HG02943 (cell line): ENCODE data around the gene CAMK2D.
"Not testable (repeated sequence)": the region's sequence is repeated elsewhere in the genome, so short reads cannot be mapped to it uniquely, and the experiment has no call there.

Experiments used
- ATAC-seq: cut with Tn5 transposase; IDR thresholded peaks from one replicate; pipeline ENCODE4 v1.9.1; 2021; ENCODE audit warnings: mild to moderate bottlenecking, low read depth, moderate library complexity; ENCODE audit not compliant: unreplicated experiment

The CAMK2D gene

DNA sequence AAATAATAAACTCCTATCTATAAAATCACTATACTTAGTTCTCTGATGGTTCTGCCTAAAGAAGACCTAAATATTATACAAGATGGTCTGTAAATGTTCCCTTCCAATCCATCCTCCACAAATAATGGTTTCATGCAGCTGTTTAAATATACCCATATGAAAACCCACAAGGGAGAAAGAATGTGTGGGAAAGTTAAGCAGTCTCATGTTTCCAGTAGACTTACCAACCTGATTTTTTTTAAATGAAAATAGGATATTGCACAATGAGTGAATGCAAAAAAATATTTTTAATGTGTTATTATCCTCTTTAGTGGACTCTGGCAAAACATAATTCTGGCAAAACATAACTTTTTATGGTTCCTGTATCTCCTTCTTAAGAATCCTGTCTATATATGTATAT lies 23.3 kb downstream of the CAMK2D start:
- ATAC-seq: no peak

- ATAC-seq: no peak
Observed at GRCh38 chr4:113733685-113734084, 27.9 kb downstream of the CAMK2D start.

DNA sequence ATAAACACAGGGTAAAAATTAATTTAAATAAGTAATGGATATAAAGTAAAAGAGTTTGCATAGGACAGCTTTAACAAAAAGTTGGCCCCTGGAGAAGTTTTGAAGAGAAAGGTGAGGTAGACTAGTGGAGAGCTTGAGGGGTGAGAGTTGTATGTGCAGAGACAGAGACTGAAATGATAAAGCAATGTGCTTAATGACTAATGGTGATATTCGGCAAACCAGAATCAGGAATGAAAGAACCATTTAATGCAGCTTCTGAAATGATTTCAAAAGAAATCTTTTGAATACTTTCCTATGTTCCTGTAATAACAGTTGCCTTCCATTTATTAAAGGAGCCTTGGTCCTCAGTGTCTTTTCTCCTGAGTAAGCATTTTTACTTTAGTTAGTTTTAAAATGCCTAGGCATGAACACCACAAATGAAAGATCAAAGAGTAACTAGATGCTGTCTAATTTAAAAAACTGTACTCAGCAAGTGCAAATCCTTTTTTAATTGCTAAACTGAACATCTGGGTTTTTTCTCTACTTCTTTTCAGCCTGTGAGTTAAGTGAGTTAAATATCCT lies 28.5 kb downstream of the CAMK2D start:
- no peak for ATAC-seq

DNA sequence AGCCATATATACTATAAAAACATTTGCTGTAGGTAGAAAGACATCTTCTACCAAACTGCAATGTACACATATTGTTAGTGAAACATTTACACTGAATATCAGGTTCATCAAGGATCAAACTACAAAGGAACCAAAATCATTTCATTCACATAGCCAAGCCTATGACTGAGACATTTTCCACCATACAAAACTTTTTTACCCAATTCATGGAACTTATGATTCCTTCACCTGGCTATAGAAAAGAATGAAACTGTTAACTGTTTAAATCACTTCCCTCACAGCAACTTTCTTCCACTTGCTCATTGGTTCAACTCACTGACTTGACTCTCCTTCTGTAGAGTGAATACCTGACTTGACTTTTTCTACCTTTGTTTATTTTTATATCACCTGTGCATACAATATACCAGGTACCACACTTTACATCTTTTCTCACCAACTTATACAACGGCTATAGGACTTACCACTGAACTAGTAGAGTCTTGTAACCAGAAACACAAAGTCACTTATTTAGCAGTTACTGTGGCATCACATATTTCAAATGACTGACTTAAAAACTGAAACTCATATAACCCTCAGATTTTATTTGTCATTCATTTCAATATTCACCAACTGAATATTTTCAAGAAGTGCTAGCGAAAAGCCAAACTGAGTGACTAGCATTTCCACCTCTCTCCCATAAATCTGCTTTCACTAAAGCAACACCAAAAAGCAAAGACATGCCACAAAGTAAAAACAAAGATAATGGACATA lies 30.9 kb downstream of the CAMK2D start:
- no peak for ATAC-seq

DNA sequence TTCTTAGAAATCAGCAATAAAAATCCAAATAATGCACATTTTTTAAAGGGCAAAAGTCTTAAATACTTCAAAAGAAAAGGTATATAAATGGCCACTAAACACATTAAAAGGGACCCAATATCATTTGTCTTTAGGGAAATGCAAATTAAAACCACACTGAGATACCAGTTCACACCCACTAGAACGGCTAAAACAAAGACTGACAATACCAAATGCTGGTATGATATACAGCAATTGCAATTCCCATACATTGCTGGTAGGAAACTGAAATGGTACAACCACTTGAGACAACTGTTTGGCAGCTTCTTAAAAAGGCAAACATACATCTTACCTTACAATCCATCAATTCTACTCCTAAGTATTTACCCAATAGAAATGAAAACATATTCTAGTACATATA lies 33.7 kb downstream of the CAMK2D start:
- no peak for ATAC-seq

- ATAC-seq: no peak
Observed at GRCh38 chr4:113725963-113726362, 35.6 kb downstream of the CAMK2D start.

- ATAC-seq: no peak
Observed at GRCh38 chr4:113718252-113718651, 43.3 kb downstream of the CAMK2D start.

DNA sequence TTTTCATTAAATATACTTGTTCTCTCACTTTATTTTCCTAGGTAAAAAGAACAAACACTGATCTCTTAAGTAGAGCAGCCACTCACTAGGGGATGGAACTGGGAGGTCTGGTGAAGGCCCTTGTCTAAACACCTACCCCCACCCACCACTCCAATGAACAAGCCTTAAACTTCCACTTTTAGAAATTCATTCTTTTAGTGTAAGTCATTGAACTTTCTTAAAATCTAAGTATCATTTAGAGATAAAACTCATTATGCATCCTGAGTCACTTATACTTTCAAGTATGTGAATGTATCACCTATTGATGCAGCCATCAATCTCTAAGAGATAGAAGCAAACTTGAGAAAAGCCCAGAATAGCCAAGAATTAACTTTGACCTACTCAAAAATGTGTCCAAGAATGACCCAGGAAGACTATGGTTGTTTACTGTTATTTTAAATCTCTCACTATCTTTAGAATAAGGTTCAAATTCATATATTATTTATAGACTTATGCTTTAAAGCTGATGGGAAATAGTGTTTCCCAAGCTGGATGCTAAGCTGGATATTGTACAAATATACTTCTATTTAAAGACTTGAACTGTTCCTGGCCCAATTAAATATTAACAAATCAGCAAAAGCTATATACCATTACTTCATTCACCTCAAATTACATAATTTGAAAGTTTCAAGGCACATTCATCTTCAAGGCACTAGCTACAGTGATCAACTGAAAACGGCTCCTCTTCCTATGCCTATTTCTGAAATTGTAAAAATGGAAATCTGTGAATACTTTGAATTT lies 49.5 kb downstream of the CAMK2D start:
- ATAC-seq: no peak

DNA sequence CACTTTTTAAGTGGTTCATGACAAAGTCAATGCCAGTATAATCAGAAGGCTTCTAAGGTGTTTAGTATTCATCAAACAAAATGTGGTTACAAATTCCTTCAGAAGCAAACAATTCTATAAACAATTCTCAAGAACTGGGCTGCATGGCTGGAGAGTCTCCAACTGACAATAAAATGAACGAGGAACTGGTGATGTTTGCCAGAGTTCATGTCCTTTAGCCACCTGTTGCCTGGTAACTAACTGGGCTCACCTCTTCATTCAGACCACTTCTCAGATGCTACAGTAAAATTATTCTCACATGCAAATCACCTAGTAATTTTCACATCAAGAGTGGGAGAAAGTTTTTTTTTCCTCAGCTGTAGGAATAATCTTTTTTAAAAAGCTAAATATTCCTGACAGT lies 53.3 kb downstream of the CAMK2D start:
- no peak for ATAC-seq

DNA sequence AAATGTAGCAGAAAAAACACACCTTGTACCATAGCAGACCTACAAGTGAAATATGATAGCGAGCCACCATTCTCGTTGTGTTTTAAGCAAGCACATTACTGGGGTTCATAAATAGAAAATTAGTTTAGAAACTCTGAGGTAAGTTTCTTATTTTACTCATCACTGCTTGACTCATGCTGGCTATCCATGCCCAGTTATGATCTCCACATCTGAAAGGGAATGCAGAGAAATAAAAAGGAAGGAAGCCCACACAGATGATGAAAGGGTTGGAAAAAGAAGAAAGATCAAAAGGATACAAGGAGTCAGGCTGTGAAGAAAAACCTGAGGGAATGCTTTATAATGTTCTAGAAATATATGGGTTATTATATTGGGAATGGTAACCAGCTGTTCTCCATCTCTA lies 54.5 kb downstream of the CAMK2D start:
- no peak for ATAC-seq

DNA sequence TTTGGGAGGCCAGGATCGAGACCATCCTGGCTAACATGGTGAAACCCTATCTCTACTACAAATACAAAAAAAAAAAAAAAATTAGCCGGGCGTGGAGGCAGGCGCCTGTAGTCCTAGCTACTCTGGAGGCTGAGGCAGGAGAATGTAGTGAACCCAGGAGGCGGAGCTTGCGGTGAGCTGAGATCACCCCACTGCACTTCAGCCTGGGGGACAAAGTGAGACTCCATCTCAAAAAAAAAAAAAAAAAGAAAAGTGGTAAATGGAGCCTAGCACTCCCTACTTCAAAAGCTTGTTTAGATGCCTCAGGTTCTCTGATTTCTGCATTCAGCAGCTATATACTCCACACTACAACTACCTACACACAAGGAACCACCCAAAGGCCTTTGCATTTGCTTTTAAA lies 56.4 kb downstream of the CAMK2D start:
- not testable (repeated sequence) for ATAC-seq

DNA sequence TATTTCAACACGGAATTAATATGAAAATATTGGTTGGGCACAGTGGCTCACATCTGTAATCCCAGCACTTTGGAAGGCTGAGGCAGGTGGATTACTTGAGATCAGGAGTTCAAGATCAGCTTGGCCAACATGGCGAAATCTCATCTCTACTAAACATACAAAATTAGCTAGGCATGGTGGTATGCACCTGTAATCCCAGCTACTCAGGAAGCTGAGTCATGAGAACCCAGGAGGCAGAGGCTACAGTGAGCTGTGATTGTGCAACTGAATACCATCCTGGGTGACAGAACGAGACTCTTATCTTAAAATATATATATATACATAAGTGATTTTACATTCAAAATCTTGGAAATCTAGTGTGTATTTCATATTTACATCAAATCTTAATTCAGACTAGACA lies 58.9 kb downstream of the CAMK2D start:
- ATAC-seq: not testable (repeated sequence)

GRCh38 chr4:113701169-113701568 lies 60.4 kb downstream of the CAMK2D start:
- ATAC-seq: no peak

GRCh38 chr4:113700602-113701150 lies 60.9 kb downstream of the CAMK2D start:
- ATAC-seq: no peak

GRCh38 chr4:113699772-113700171 lies 61.8 kb downstream of the CAMK2D start:
- no peak for ATAC-seq

- ATAC-seq: no peak
Observed at GRCh38 chr4:113697429-113697828, 64.1 kb downstream of the CAMK2D start.

GRCh38 chr4:113695328-113696169 lies 66.0 kb downstream of the CAMK2D start:
- ATAC-seq: no peak

- no peak for ATAC-seq
Observed at GRCh38 chr4:113694008-113694407, 67.5 kb downstream of the CAMK2D start.

- ATAC-seq: peak; percentile 76
Observed at GRCh38 chr4:113692809-113693411, 68.6 kb downstream of the CAMK2D start.

DNA sequence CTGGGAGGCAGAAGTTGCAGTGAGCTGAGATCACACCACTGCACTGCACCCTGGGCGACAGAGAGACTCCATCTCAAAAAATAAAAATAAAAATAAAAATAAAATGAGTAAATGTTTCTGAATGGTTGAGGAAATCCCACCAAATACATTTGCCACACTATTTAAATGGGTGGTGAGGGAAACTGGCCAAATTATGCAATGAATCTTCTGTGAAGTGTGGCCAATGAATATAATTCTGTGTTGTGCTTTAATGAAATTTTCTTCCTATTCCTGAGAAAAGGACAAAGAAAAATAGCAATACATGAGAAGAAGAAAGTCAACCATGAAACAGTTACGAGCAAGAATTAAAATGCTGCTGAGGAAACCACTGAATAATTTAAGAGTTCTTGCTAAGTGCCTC lies 69.9 kb downstream of the CAMK2D start:
- ATAC-seq: no peak
